Neural crest cell (in vitro differentiated cells): ENCODE results near the gene SNAP47. TPM values are rescaled to one million over a fixed set of nuclear protein-coding genes. Genes with fewer than 3 reads are reported as not detected.

Experiments used
- DNase-seq: peaks from one replicate; pipeline ENCODE4 v3.0.0; 2021; ENCODE audit warnings: low read depth, mixed read lengths, low spot score
- H3K27ac Mint-ChIP-seq: one replicate; pipeline ENCODE4 v1.8.0; 2021; ENCODE audit warnings: mild to moderate bottlenecking, mixed read lengths; ENCODE audit not compliant: unreplicated experiment
- H3K27me3 Mint-ChIP-seq: 2 replicates; pipeline ENCODE4 v1.8.0; 2021; ENCODE audit warnings: low read depth, mild to moderate bottlenecking, mixed read lengths
- H3K36me3 Mint-ChIP-seq: 2 replicates; pipeline ENCODE4 v1.8.0; 2021; ENCODE audit warnings: low read depth, mild to moderate bottlenecking, mixed read lengths
- H3K4me1 Mint-ChIP-seq: 2 replicates; pipeline ENCODE4 v1.8.0; 2021; ENCODE audit warnings: mixed read lengths
- H3K4me3 Mint-ChIP-seq: one replicate; pipeline ENCODE4 v1.8.0; 2021; ENCODE audit warnings: mild to moderate bottlenecking, mixed read lengths
- H3K9me3 Mint-ChIP-seq: 2 replicates; pipeline ENCODE4 v1.8.0; 2021; ENCODE audit warnings: mixed read lengths
- total RNA-seq: library from RNA; stranded (reverse); gene quantifications from 2 replicates; pipeline ENCODE4 v1.2.1, GENCODE V29; 2021
- TF ChIP-seq, protein P1 (sequence below): fragments of 200-600 bp; sonication (generic); conservative IDR thresholded peaks from 2 replicates; pipeline ENCODE4 v1.5.0; 2021; ENCODE audit warnings: antibody characterized with exemption, mild to moderate bottlenecking

SNAP47 gene
- total RNA-seq, 1 donor from 2014 or later, result 45.3 TPM

DNA sequence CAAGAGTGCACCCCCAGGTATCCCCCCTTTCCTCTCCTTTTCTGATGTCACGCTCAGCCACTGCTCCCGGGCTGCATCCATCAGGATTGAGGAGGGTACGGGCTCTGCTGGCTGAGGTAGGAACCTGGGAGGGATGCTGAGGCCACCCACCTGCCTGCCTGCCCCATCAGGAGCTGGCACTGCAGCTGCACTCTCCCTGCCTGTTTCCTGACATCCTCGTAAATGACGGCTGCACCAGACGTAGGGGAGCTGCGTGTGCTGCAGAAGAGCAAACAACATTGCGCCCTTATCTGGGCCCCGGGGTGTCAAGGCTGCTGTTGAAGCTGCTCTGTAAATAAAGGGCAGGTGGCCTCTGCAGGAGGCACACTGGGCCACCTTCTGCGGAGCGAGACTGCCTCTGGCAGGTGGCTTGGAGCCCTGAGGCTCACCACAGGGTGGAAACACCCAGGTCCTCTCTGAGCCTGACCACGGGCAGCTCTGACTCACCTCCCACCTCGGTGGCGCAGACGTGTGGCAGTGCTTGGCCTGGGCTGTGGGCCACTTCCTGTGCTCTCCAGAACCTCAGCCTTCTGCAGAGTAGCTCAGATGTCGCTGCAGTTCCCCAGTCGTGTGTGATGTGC, 30.9 kb downstream of the SNAP47 start:
- TF ChIP-seq, protein P1, sequence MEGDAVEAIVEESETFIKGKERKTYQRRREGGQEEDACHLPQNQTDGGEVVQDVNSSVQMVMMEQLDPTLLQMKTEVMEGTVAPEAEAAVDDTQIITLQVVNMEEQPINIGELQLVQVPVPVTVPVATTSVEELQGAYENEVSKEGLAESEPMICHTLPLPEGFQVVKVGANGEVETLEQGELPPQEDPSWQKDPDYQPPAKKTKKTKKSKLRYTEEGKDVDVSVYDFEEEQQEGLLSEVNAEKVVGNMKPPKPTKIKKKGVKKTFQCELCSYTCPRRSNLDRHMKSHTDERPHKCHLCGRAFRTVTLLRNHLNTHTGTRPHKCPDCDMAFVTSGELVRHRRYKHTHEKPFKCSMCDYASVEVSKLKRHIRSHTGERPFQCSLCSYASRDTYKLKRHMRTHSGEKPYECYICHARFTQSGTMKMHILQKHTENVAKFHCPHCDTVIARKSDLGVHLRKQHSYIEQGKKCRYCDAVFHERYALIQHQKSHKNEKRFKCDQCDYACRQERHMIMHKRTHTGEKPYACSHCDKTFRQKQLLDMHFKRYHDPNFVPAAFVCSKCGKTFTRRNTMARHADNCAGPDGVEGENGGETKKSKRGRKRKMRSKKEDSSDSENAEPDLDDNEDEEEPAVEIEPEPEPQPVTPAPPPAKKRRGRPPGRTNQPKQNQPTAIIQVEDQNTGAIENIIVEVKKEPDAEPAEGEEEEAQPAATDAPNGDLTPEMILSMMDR, result no peak
- H3K27ac Mint-ChIP-seq, result no peak overlapping the region
- H3K27me3 Mint-ChIP-seq, result no peaks in the 10 kb centered on the region
- DNase-seq, result no peak
- H3K9me3 Mint-ChIP-seq, result no peaks in the 10 kb centered on the region
- H3K4me1 Mint-ChIP-seq, result no peaks in the 10 kb centered on the region
- H3K4me3 Mint-ChIP-seq, result no peak overlapping the region
- H3K36me3 Mint-ChIP-seq, result peaks cover 6% of the 10 kb centered on the region

DNA sequence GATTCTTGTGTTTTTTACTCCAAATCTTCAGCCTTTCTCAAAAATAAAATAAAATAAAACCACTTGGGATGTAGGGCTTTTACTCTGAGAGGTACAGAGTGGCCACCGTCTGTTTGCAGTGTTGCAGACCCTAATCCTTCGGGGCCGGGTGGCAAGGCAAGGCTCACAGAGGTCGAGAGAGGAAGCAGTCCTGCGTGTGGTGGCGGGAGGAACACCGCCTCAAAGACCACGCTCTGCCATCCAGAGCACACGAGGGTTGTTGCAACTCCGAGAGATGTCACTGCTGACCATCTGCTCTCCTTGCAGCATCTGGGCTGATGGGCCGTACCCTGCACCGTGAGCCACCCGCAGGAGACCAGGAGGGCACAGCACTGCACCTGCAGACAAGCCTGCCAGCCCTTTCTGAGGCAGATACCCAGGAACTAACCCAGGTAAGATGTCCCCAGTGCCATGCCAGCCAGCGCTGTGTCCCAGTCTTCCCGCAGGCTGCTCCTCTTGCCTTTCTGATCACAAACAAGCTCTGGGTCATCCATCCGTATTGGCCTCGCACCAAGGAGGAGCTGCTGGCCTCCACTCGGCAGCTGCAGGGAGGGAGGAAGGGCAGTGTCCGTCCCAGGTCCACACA, 31.5 kb downstream of the SNAP47 start:
- H3K27me3 Mint-ChIP-seq, result no peaks in the 10 kb centered on the region
- peaks cover 6% of the 10 kb centered on the region for H3K36me3 Mint-ChIP-seq
- no peak for DNase-seq
- no peak overlapping the region for H3K4me3 Mint-ChIP-seq
- TF ChIP-seq, protein P1, result no peak
- no peaks in the 10 kb centered on the region for H3K4me1 Mint-ChIP-seq
- no peak overlapping the region for H3K27ac Mint-ChIP-seq
- H3K9me3 Mint-ChIP-seq, result no peaks in the 10 kb centered on the region

DNA sequence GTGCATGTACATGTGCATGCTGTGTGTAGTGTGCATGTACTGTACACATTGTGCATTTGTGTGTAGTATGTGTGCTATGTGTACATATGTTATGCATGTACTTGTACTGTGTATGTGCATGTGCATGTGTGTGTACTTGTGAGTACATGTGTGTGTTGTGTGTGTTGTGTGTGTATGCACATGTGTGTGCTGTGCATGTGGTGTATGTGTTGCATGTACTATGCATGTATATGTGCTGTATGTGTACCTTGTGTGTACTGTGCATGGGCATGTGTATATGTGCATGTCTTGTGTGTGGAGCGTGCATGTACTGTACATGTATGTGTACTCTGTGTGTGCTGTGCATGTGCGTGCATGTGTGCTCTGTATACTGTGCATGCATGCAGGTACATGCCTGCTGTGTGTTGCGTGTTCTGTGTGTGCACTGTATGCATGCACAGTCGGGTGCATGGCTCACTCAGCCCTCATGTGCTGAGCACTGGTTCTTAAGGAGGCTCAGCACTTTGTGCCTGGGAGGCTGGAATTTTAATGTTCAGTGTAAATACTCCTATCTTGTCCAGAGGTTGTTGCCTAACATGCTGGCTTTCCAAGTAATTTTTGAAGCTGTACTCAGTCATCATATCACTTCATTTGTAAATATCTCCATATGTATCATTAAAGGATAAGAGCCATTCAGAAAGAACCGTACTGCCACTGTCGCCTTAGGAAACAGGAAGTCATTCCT, 32.3 kb downstream of the SNAP47 start:
- Mint-ChIP-seq H3K9me3 (no peaks in the 10 kb centered on the region), H3K4me1 (no peaks in the 10 kb centered on the region), H3K27ac (no peak overlapping the region), H3K27me3 (no peaks in the 10 kb centered on the region), H3K36me3 (peaks cover 6% of the 10 kb centered on the region), H3K4me3 (no peak overlapping the region)
- no peak for DNase-seq
- TF ChIP-seq, protein P1, result no peak

DNA sequence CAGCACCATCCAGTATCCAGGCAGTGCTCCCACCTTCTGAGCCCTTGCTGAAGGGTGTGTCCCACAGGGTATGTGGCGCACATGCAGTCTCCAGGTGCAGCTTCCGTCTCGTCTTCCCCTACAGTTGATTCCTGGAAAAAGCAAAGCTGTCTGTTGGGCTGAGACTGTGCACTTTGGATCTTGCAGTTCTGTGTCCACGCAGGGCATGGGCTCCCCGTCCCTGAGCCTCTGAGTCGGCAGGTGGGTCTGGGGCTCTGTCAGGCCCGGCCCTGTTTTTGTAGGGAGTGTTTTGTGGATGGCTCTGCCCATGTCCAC, 32.8 kb downstream of the SNAP47 start:
- no peak overlapping the region for H3K27ac Mint-ChIP-seq
- no peaks in the 10 kb centered on the region for H3K27me3 Mint-ChIP-seq
- H3K4me1 Mint-ChIP-seq, result no peaks in the 10 kb centered on the region
- DNase-seq, result no peak
- H3K9me3 Mint-ChIP-seq, result no peaks in the 10 kb centered on the region
- no peak overlapping the region for H3K4me3 Mint-ChIP-seq
- TF ChIP-seq, protein P1, result no peak
- peaks cover 6% of the 10 kb centered on the region for H3K36me3 Mint-ChIP-seq

DNA sequence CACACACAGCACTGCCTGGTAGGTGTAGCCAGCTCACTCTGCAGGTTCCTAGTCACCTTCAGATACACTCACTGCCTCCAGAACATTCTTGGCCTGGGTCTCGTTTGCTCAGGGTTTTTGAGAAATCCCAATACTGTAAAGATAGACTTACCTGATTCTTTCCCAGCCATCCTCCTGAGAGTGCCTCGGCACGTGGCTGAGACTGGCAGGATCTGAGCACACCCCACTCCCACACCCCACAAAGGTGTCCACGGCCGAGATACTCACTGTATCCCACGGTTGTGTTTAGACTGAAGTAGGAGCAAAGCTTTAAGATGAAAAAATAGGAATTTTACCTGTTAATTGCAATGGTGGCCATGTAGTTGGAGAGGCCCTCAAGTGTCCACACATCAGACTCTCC, 33.4 kb downstream of the SNAP47 start:
- TF ChIP-seq, protein P1, result no peak
- Mint-ChIP-seq H3K4me3 (no peak overlapping the region), H3K27ac (no peak overlapping the region)

More for the DNA sequence above, 33.4 kb downstream of the SNAP47 start:
- no peaks in the 10 kb centered on the region for H3K4me1 Mint-ChIP-seq
- H3K36me3 Mint-ChIP-seq, result peaks cover 6% of the 10 kb centered on the region
- H3K9me3 Mint-ChIP-seq, result no peaks in the 10 kb centered on the region
- H3K27me3 Mint-ChIP-seq, result no peaks in the 10 kb centered on the region
- no peak for DNase-seq
